Fibroblast of skin of back (primary cell): ENCODE measurements around the gene TOX2. TPM values are rescaled to one million over a fixed set of nuclear protein-coding genes. Genes with fewer than 3 reads are reported as not detected.

Experiments used
- DNase-seq: peaks from one replicate; pipeline ENCODE4 v3.0.0-alpha.2; 2013
- polyA plus RNA-seq, 2 experiments: library from polyadenylated mRNA; unstranded; fragments of 120-200 nt; gene quantifications; one replicate each; pipeline ENCODE4 v1.2.1, GENCODE V29; 2013; ENCODE audit not compliant: insufficient read length in 2 of 2

TOX2 gene
- 10.2 TPM for polyA plus RNA-seq (2013, experiment 1 of 2; ENCODE audit: insufficient read length)
- 6.0 TPM for polyA plus RNA-seq (2013, experiment 2 of 2; ENCODE audit: insufficient read length)

- peak; percentile 58 for DNase-seq
Observed at GRCh38 chr20:43914311-43915210, at the start of gene TOX2. TOX2 (plus strand) TSS chr20:43914852; CDS start chr20:43914892, 40 bp downstream.

GRCh38 chr20:43868091-43868490, 46.6 kb upstream of the TOX2 start:
- no peak for DNase-seq

GRCh38 chr20:43870484-43870883, 44.2 kb upstream of the TOX2 start:
- DNase-seq = peak; percentile 43

GRCh38 chr20:43878776-43879175, 35.9 kb upstream of the TOX2 start:
- DNase-seq = no peak

- peak; percentile 22 for DNase-seq
Observed at GRCh38 chr20:43893930-43894329, 20.7 kb upstream of the TOX2 start.

GRCh38 chr20:43894491-43894890, 20.2 kb upstream of the TOX2 start:
- peak; percentile 30 for DNase-seq

GRCh38 chr20:43895235-43895634, 19.4 kb upstream of the TOX2 start:
- peak; percentile 89 for DNase-seq

GRCh38 chr20:43899274-43900120, 15.2 kb upstream of the TOX2 start:
- no peak for DNase-seq

GRCh38 chr20:43900121-43900466, 14.6 kb upstream of the TOX2 start:
- DNase-seq = no peak

- DNase-seq = no peak
Observed at GRCh38 chr20:43900496-43900895, 14.2 kb upstream of the TOX2 start.

GRCh38 chr20:43901296-43901695, 13.4 kb upstream of the TOX2 start:
- DNase-seq = no peak

GRCh38 chr20:43903953-43904826, 10.5 kb upstream of the TOX2 start:
- no peak for DNase-seq

GRCh38 chr20:43904827-43905177, 9.8 kb upstream of the TOX2 start:
- no peak for DNase-seq

- no peak for DNase-seq
Observed at GRCh38 chr20:43906505-43907034, 8.1 kb upstream of the TOX2 start.

- DNase-seq = no peak
Observed at GRCh38 chr20:43909211-43909610, 5.4 kb upstream of the TOX2 start.

- DNase-seq = no peak
Observed at GRCh38 chr20:43909720-43910119, 4.9 kb upstream of the TOX2 start.

GRCh38 chr20:43910564-43910963, 4.1 kb upstream of the TOX2 start:
- DNase-seq = no peak

- DNase-seq = peak; percentile 58
Observed at GRCh38 chr20:43911066-43911465, 3.6 kb upstream of the TOX2 start.

- no peak for DNase-seq
Observed at GRCh38 chr20:43913291-43914025, 1.2 kb upstream of the TOX2 start.

- DNase-seq = peak; percentile 16
Observed at GRCh38 chr20:43915211-43916072, 790 bp downstream of the TOX2 start.
